ENCODE measurements around the gene SLC51A. TPM values are rescaled to one million over a fixed set of nuclear protein-coding genes. Genes with fewer than 3 reads are reported as not detected.

The SLC51A gene
- total RNA-seq, 2 donors from 2014 or later: not detected

GRCh38 chr3:196281962-196282361 lies 65.6 kb downstream of the SLC51A start:
- Mint-ChIP-seq H3K4me1 (ENCODE audit: low read depth) (peaks cover 84% of the 10 kb centered on the region), H3K36me3 (ENCODE audit: insufficient read depth in 2 of 2) (peaks cover under 1 to 6% of the 10 kb centered on the region in 2 donors), H3K27me3 (ENCODE audit: low read depth) (no peaks in the 10 kb centered on the region), H3K9me3 (no peaks in the 10 kb centered on the region), H3K4me3 (no peak overlapping the region), H3K27ac (no peak overlapping the region)
- ATAC-seq (replicated peaks in 1 of 2) (no peak), DNase-seq (no peak)

Other genes with a start within 250 kb of the SLC51A start
- 100 to 1,000 TPM; 164 to 174 TPM for gene TFRC, start 134.4 kb upstream of the SLC51A start, total RNA-seq
- gene ZDHHC19, start 5.1 kb upstream of the SLC51A start, total RNA-seq: not detected
- gene PCYT1A, start 71.2 kb downstream of the SLC51A start, total RNA-seq: 10 to 100 TPM; 52.0 to 56.9 TPM
- gene DYNLT2B, start 101.7 kb downstream of the SLC51A start, total RNA-seq: 10 to 100 TPM; 18.9 to 20.4 TPM
- not detected for gene TM4SF19, start 121.9 kb downstream of the SLC51A start, total RNA-seq
- 10 to 100 TPM; 77.3 to 89.6 TPM for gene UBXN7, start 215.9 kb downstream of the SLC51A start, total RNA-seq